Mammary epithelial cell (primary cell): ENCODE measurements around the gene LRRC63.
"Not testable (repeated sequence)": the region's sequence is repeated elsewhere in the genome, so short reads cannot be mapped to it uniquely, and the experiment has no call there.

Experiments
- EZH2 ChIP-seq: IDR thresholded peaks from 2 replicates; pipeline ENCODE4 v1.6.1; 2012; ENCODE audit warnings: low read length, inconsistent platforms, borderline replicate concordance
- TF ChIP-seq, protein P1 (sequence below), 2 donors: IDR thresholded peaks in 1 of 2; conservative IDR thresholded peaks in 1 of 2; 2 replicates each; pipeline ENCODE4 v1.5.1; 2011 to 2012; ENCODE audit warnings: inconsistent platforms in 2 of 2, low read length in 2 of 2, mild to moderate bottlenecking in 2 of 2, control low read depth in 1 of 2, low read depth in 1 of 2; ENCODE audit not compliant: insufficient read depth in 1 of 2; ENCODE audit errors: extremely low read depth in 1 of 2

GRCh38 chr13:46220234-46220633 is 8.5 kb downstream of the LRRC63 start:
- TF ChIP-seq, protein P1, sequence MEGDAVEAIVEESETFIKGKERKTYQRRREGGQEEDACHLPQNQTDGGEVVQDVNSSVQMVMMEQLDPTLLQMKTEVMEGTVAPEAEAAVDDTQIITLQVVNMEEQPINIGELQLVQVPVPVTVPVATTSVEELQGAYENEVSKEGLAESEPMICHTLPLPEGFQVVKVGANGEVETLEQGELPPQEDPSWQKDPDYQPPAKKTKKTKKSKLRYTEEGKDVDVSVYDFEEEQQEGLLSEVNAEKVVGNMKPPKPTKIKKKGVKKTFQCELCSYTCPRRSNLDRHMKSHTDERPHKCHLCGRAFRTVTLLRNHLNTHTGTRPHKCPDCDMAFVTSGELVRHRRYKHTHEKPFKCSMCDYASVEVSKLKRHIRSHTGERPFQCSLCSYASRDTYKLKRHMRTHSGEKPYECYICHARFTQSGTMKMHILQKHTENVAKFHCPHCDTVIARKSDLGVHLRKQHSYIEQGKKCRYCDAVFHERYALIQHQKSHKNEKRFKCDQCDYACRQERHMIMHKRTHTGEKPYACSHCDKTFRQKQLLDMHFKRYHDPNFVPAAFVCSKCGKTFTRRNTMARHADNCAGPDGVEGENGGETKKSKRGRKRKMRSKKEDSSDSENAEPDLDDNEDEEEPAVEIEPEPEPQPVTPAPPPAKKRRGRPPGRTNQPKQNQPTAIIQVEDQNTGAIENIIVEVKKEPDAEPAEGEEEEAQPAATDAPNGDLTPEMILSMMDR (conservative IDR thresholded peaks at IDR 0.05 in 1 of 2, IDR thresholded peaks at IDR 0.05 in 1 of 2; ENCODE audit: extremely low read depth in 1 of 2, insufficient read depth in 1 of 2, low read depth in 1 of 2, low read length in 2 of 2): not testable (repeated sequence)
- TF ChIP-seq EZH2: not testable (repeated sequence)
